ENCODE data around the gene SLIT3. TPM values are rescaled to one million over a fixed set of nuclear protein-coding genes. Genes with fewer than 3 reads are reported as not detected.

Gene SLIT3
- total RNA-seq, 1 experiment from 2014 or later = not detected

DNA sequence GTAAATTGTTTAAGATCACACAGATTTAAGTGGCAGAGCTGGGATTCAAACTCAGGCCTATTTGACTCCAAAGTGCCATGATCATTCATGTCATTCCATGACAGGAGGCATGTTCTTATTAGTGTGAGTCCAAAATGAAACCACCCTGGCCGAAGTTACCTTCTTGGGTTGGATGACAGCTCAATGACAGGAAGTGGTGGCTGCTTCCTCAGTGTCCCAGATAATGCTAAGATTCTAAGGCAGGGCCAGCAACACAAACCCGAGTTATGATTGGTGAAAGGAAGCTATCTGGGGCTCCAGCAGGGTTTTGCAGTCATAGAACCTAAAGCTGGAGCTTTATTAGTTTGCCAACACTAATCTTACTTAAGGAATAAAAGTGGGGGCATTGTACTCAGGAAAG, 340.4 kb downstream of the SLIT3 start:
- H3K9me3 ChIP-seq (ENCODE audit: insufficient read depth, low read depth) = no peaks in the 10 kb centered on the region
- H3K27me3 ChIP-seq (ENCODE audit: insufficient read depth, low read depth) = peaks cover 15% of the 10 kb centered on the region; the same call in 1 of the 2 replicates
- H3K4me2 ChIP-seq = no peak overlapping the region
- no peaks in the 10 kb centered on the region for H3K79me2 ChIP-seq (ENCODE audit: low read depth)
- H3K9me2 ChIP-seq (ENCODE audit: insufficient read depth) = no peaks in the 10 kb centered on the region
- H3K36me3 ChIP-seq (ENCODE audit: low read depth) = no peaks in the 10 kb centered on the region
- DNase-seq = no peak
- TF ChIP-seq, protein P1, sequence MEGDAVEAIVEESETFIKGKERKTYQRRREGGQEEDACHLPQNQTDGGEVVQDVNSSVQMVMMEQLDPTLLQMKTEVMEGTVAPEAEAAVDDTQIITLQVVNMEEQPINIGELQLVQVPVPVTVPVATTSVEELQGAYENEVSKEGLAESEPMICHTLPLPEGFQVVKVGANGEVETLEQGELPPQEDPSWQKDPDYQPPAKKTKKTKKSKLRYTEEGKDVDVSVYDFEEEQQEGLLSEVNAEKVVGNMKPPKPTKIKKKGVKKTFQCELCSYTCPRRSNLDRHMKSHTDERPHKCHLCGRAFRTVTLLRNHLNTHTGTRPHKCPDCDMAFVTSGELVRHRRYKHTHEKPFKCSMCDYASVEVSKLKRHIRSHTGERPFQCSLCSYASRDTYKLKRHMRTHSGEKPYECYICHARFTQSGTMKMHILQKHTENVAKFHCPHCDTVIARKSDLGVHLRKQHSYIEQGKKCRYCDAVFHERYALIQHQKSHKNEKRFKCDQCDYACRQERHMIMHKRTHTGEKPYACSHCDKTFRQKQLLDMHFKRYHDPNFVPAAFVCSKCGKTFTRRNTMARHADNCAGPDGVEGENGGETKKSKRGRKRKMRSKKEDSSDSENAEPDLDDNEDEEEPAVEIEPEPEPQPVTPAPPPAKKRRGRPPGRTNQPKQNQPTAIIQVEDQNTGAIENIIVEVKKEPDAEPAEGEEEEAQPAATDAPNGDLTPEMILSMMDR (conservative IDR thresholded peaks at IDR 0.05) = no peak
- no peak for TF ChIP-seq EZH2 (IDR thresholded peaks at IDR 0.05; ENCODE audit: low read depth)
- H2AFZ ChIP-seq = no peak overlapping the region
- no peak overlapping the region for H3K27ac ChIP-seq
- CTCF ChIA-PET = no interaction called here
- BruUV-seq (replicated peaks) = no TSS peak
- POLR2A ChIA-PET (ENCODE audit: unreplicated experiment) = no interaction called here
- no peaks in the 10 kb centered on the region for H3K4me1 ChIP-seq (replicated peaks; ENCODE audit: insufficient read depth)
- no peak overlapping the region for H3K4me3 ChIP-seq
- intact Hi-C loops (cut with micrococcal nuclease; ENCODE audit: unreplicated experiment) = no loop called here
- no peaks in the 10 kb centered on the region for H3F3A ChIP-seq (ENCODE audit: insufficient read depth, low read depth)
- no peaks in the 10 kb centered on the region for H4K20me1 ChIP-seq (ENCODE audit: insufficient read depth)

DNA sequence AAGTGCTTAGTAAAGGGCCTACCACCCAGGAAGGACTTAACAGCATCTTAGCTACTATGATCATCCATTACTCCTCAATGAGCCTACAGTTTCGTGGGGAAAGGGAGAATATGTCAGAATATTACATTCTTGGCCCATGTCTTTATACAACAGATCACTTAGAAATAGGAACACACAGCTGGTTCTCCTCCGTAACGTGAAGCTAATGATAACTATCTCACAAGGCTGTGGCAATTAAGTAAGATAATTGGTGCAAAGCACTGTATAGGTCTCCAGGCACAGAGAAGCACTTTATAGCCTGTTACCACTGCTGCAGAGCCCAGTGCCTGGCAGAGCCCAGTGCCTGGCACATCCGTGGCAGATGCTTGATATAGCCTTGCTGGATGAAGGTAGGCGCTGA, 347.6 kb downstream of the SLIT3 start:
- Histone ChIP-seq H3K4me2 (no peak overlapping the region), H3F3A (ENCODE audit: insufficient read depth, low read depth) (no peaks in the 10 kb centered on the region), H3K36me3 (ENCODE audit: low read depth) (no peaks in the 10 kb centered on the region), H3K9me2 (ENCODE audit: insufficient read depth) (no peaks in the 10 kb centered on the region), H4K20me1 (ENCODE audit: insufficient read depth) (no peaks in the 10 kb centered on the region), H3K27ac (no peak overlapping the region), H3K9me3 (ENCODE audit: insufficient read depth, low read depth) (no peaks in the 10 kb centered on the region), H2AFZ (no peak overlapping the region), H3K27me3 (ENCODE audit: insufficient read depth, low read depth) (peaks cover 40% of the 10 kb centered on the region), H3K79me2 (ENCODE audit: low read depth) (no peaks in the 10 kb centered on the region), H3K4me1 (replicated peaks; ENCODE audit: insufficient read depth) (no peaks in the 10 kb centered on the region), H3K4me3 (no peak overlapping the region)
- DNase-seq = no peak
- ChIA-PET CTCF (no interaction called here), POLR2A (ENCODE audit: unreplicated experiment) (no interaction called here)
- no peak for TF ChIP-seq EZH2 (IDR thresholded peaks at IDR 0.05; ENCODE audit: low read depth)
- TF ChIP-seq, protein P1 (conservative IDR thresholded peaks at IDR 0.05) = no peak
- intact Hi-C loops (cut with micrococcal nuclease; ENCODE audit: unreplicated experiment) = no loop called here
- BruUV-seq (replicated peaks) = no TSS peak

DNA sequence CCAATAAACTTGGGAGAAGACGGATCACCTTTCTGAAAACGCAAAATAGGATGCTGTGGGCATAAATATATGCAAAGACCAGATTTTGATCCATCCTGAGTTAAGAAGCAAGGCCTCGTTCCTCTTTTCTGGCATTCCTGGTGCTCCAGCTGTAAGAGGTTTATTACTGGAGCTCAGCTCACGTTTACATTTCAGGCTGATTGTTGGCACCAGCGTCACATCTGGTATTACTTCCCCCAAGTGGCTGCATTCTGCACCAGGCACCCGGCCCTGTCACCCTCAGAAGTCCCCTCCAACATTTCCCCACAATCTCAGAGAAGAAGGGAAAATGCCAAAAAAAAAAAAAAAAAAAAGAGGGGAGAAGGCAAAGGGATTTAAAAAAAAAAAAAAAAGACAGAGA, 348.7 kb downstream of the SLIT3 start:
- ChIA-PET CTCF (no interaction called here), POLR2A (ENCODE audit: unreplicated experiment) (no interaction called here)
- Histone ChIP-seq H3K36me3 (ENCODE audit: low read depth) (no peaks in the 10 kb centered on the region), H3K27me3 (ENCODE audit: insufficient read depth, low read depth) (peaks cover 40% of the 10 kb centered on the region), H3F3A (ENCODE audit: insufficient read depth, low read depth) (no peaks in the 10 kb centered on the region), H3K4me2 (no peak overlapping the region), H4K20me1 (ENCODE audit: insufficient read depth) (no peaks in the 10 kb centered on the region), H3K4me3 (no peak overlapping the region), H3K9me3 (ENCODE audit: insufficient read depth, low read depth) (no peaks in the 10 kb centered on the region), H3K9me2 (ENCODE audit: insufficient read depth) (no peaks in the 10 kb centered on the region), H3K27ac (no peak overlapping the region), H2AFZ (no peak overlapping the region), H3K4me1 (replicated peaks; ENCODE audit: insufficient read depth) (no peaks in the 10 kb centered on the region), H3K79me2 (ENCODE audit: low read depth) (no peaks in the 10 kb centered on the region)
- no peak for DNase-seq
- BruUV-seq (replicated peaks) = no TSS peak
- TF ChIP-seq, protein P1 (conservative IDR thresholded peaks at IDR 0.05) = no peak
- TF ChIP-seq EZH2 (IDR thresholded peaks at IDR 0.05; ENCODE audit: low read depth) = no peak
- intact Hi-C loops (cut with micrococcal nuclease; ENCODE audit: unreplicated experiment) = no loop called here

Data from PC-9 (cell line).